ENCODE results near the gene NANOS3. TPM values are rescaled to one million over a fixed set of nuclear protein-coding genes. Genes with fewer than 3 reads are reported as not detected.

Gene NANOS3
- total and polyA plus RNA-seq, 4 donors: 0.81 to 1.5 (median 0.82) TPM; not detected in 1

GRCh38 chr19:13843104-13843921, 33.6 kb upstream of the NANOS3 start:
- ATAC-seq (ENCODE audit: insufficient read depth, low FRiP score) (no peak), DNase-seq (peak; percentile 72 to 79 (median 75))
- Histone ChIP-seq H3K4me3 (peak overlapping the region; percentile 35), H3K27me3 (ENCODE audit: control insufficient read depth in 3 of 3, insufficient read depth in 3 of 3, low read length in 2 of 3) (no peaks in the 10 kb centered on the region), H3K9ac (ENCODE audit: insufficient read depth in 1 of 2, low read length in 2 of 2) (peak overlapping the region; percentile 89 to 90), H3K9me3 (ENCODE audit: control insufficient read depth in 4 of 4, insufficient read depth in 3 of 4, low read length in 3 of 4) (no peaks in the 10 kb centered on the region), H3K27ac (ENCODE audit: low read depth in 1 of 2, low read length in 1 of 2) (peak overlapping the region; percentile 93 to 94), H3K4me1 (ENCODE audit: control insufficient read depth in 5 of 5, insufficient read depth in 5 of 5, low read length in 5 of 5) (peaks cover 0 to 65% (median 17%) of the 10 kb centered on the region in 5 donors), H3K36me3 (ENCODE audit: control insufficient read depth in 4 of 4, insufficient read depth in 4 of 4, low read length in 4 of 4) (peaks cover 0 to 2% (median 0%) of the 10 kb centered on the region in 4 donors)
- 15 to 16% methylated on average over 24 of the region's 24 CpGs for WGBS, 2 donors
- TF ChIP-seq CTCF (IDR thresholded peaks at IDR 0.05; ENCODE audit: control extremely low read depth, extremely low read depth): no peak

DNA sequence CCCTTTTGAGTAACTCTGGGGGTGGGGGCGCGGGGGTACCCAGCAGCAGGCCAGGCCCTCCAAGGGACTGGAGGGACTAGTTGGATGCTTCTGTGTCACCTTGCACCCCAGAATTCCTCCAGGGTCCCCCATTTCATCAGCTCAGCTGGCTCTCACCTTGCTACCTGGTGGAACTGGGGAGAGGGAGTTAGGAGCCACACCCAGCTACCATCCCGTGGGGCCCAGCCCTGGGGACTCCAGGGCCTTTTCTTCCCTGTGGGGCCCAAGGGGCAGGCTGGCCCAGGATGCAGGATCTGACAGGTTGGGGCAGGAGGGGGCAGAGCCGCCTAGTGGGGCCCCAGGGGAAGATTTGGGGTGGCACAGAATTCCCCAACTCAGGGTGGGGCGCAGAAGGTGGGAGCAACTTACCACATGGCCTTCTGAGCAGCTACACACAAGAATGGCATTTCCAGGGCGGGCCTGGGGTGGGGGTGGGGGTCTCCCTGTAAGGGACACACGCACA, 32.8 kb upstream of the NANOS3 start:
- H3K27ac ChIP-seq (ENCODE audit: low read depth in 1 of 2, low read length in 1 of 2): peak overlapping the region; percentile 93 to 94
- peak in 1 of 3 donors; percentile 25 for DNase-seq
- TF ChIP-seq CTCF (IDR thresholded peaks at IDR 0.05; ENCODE audit: control extremely low read depth, extremely low read depth): no peak

GRCh38 chr19:13846557-13847406, 30.2 kb upstream of the NANOS3 start:
- no peak for TF ChIP-seq CTCF (IDR thresholded peaks at IDR 0.05; ENCODE audit: control extremely low read depth, extremely low read depth)
- H3K36me3 ChIP-seq (ENCODE audit: control insufficient read depth in 4 of 4, insufficient read depth in 4 of 4, low read length in 4 of 4): no peaks in the 10 kb centered on the region
- peak overlapping the region; percentile 38 for H3K4me3 ChIP-seq
- DNase-seq (peak; percentile 97 to 99 (median 98)), ATAC-seq (ENCODE audit: insufficient read depth, low FRiP score) (peak; percentile 22)
- H3K27ac ChIP-seq (ENCODE audit: low read depth in 1 of 2, low read length in 1 of 2): peak overlapping the region; percentile 100
- peaks cover 4 to 51% (median 33%) of the 10 kb centered on the region in 5 donors for H3K4me1 ChIP-seq (ENCODE audit: control insufficient read depth in 5 of 5, insufficient read depth in 5 of 5, low read length in 5 of 5)
- H3K27me3 ChIP-seq (ENCODE audit: control insufficient read depth in 3 of 3, insufficient read depth in 3 of 3, low read length in 2 of 3): no peaks in the 10 kb centered on the region
- 2 to 3% methylated on average over 23 of the region's 23 CpGs for WGBS, 2 donors
- no peaks in the 10 kb centered on the region for H3K9me3 ChIP-seq (ENCODE audit: control insufficient read depth in 4 of 4, insufficient read depth in 3 of 4, low read length in 3 of 4)
- H3K9ac ChIP-seq (ENCODE audit: insufficient read depth in 1 of 2, low read length in 2 of 2): peak overlapping the region; percentile 66 to 92

More for the DNA sequence above, 32.8 kb upstream of the NANOS3 start:
- no peak for ATAC-seq (ENCODE audit: insufficient read depth, low FRiP score)
- peaks cover 0 to 59% (median 20%) of the 10 kb centered on the region in 5 donors for H3K4me1 ChIP-seq (ENCODE audit: control insufficient read depth in 5 of 5, insufficient read depth in 5 of 5, low read length in 5 of 5)
- WGBS, 2 donors: 73 to 74% methylated on average over 7 of the region's 7 CpGs
- H3K9me3 ChIP-seq (ENCODE audit: control insufficient read depth in 4 of 4, insufficient read depth in 3 of 4, low read length in 3 of 4): no peaks in the 10 kb centered on the region
- H3K27me3 ChIP-seq (ENCODE audit: control insufficient read depth in 3 of 3, insufficient read depth in 3 of 3, low read length in 2 of 3): no peaks in the 10 kb centered on the region
- peaks cover 0 to 2% (median 0%) of the 10 kb centered on the region in 4 donors for H3K36me3 ChIP-seq (ENCODE audit: control insufficient read depth in 4 of 4, insufficient read depth in 4 of 4, low read length in 4 of 4)
- no peak overlapping the region for H3K9ac ChIP-seq (ENCODE audit: insufficient read depth in 1 of 2, low read length in 2 of 2)
- no peak overlapping the region for H3K4me3 ChIP-seq
